Right kidney (tissue), 1 donor: ENCODE data around the gene SRP72.
A peak's percentile ranks its signal among the peaks of the same experiment; 100 is the strongest.

Source experiments
- DNase-seq: peaks from one replicate; pipeline ENCODE4 v3.0.0-alpha.2; 2016

SRP72 gene

DNA sequence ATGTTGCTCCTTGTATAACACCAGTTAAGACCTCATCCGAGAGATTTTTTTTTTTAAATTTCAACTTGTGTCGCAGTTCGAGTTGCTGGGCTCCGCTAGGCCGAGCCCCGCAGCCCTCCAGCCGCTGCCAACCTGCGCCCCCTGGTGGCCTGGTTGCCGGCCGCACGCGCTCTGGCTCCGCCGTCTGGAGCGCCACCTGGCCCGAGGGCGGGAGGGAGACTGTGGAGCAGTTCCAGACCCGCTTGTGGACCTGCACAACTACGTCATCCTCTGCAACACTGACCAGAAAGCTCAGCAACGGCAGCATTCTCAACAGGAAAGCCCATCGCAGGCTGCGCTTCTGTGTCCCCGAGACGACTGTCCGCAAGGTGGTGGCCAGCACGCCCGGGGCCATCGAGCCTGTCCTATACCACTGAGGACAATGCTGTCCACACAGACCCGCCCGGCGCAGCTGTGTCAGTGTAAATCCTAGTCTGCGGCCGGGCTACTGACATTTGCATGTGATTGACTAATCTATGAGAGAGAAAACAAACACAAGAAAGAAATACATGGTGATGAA is 77.2 kb downstream of the SRP72 start:
- DNase-seq, result peak; percentile 88

DNA sequence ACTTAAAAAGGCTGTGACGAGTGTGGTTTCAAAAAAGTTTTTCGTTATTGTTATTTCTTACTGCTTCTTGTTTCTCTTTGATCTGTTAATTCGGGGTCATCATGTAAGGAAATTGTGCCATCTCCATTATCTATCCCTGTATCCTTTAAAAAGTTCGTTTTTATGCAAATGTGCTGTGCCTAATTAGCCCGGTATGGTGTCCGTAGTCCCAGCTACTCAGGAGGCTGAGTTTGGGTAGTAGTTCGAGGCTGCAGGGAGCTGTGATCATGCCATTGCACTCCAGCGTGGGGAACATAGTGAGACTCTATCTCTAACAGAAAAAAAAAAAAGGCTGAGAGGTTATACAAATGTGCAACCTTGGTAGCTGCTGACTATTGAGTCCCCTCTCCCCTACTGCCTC is 83.2 kb downstream of the SRP72 start:
- no peak for DNase-seq

DNA sequence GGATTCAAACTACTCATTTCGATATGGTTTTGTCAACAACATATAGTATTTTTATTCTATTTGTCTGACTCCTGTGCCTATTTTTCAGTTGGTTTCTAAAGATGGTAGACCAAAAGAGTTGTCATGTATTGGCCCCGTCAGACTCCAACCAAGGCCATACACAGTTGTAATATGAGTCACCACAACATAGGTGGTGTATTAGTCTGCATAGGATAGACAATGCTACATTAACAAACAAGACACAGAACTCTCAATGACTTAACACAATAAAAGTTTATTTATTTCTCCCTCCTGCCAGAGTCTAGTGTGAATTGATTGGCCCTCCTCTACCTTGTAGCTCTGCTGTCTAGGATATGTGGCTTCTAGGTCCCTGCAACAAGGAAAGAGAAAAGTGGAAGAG is 84.1 kb downstream of the SRP72 start:
- no peak for DNase-seq

DNA sequence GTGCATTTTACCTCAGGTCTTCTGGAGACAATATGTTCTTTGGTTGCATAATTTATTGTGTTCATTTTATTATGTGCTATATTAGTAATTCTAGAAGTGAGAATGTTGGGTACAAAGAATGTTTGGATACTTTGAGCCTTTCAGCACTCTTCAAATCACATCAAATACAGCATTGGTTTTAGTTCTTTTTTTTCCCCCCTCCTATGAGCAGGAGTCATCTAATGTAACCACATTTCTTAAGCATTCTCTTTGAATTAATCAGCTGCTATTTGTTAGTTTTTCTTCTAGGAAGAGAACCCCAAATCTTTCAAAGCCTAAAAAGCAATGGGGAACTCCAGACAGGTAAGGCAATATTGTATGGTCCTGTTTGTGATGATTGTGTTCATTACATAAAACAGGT is 84.9 kb downstream of the SRP72 start:
- DNase-seq, result no peak
